Head of caudate nucleus (tissue), 42 donors: ENCODE measurements around the gene NISCH.
A peak's percentile ranks its signal among the peaks of the same experiment; 100 is the strongest.

Experiments used
- DNase-seq, 42 donors: peaks; one replicate each; pipeline versions ENCODE4 v3.0.0 to v3.0.0-alpha.2; 2020 to 2021; ENCODE audit warnings: mixed read lengths in 7 of 42
- intact Hi-C: fragments of 100-400 bp; cut with DNase I; formaldehyde crosslinking; loops from one replicate; pipeline ENCODE4 v1.15.0; 2022

The NISCH gene

GRCh38 chr3:52498137-52499054, 43.0 kb downstream of the NISCH start:
- DNase-seq: peak in 40 of 42 donors; percentile 16 to 80 (median 50)
- intact Hi-C loops: no loop called here

GRCh38 chr3:52501046-52501445, 45.6 kb downstream of the NISCH start:
- no peak for DNase-seq
- intact Hi-C loops: no loop called here

GRCh38 chr3:52502001-52502400, 46.6 kb downstream of the NISCH start:
- intact Hi-C loops: no loop called here
- DNase-seq: no peak

GRCh38 chr3:52502808-52503350, 47.5 kb downstream of the NISCH start:
- intact Hi-C loops: no loop called here
- DNase-seq: no peak

GRCh38 chr3:52503788-52504424, 48.5 kb downstream of the NISCH start:
- DNase-seq: no peak
- intact Hi-C loops: no loop called here

GRCh38 chr3:52504977-52505376, 49.6 kb downstream of the NISCH start:
- intact Hi-C loops: no loop called here
- DNase-seq: no peak

- intact Hi-C loops: no loop called here
- DNase-seq: no peak
These were observed 51.0 kb downstream of the NISCH start for GRCh38 chr3:52506266-52506966.

GRCh38 chr3:52507359-52507758, 52.0 kb downstream of the NISCH start:
- intact Hi-C loops: no loop called here
- DNase-seq: no peak

GRCh38 chr3:52509753-52510328, 54.4 kb downstream of the NISCH start:
- DNase-seq: no peak
- intact Hi-C loops: no loop called here

- DNase-seq: no peak
- intact Hi-C loops: no loop called here
These were observed 56.1 kb downstream of the NISCH start for GRCh38 chr3:52511509-52511908.

- DNase-seq: no peak
- intact Hi-C loops: no loop called here
These were observed 56.7 kb downstream of the NISCH start for GRCh38 chr3:52512105-52512504.

- DNase-seq: no peak
These were observed 57.3 kb downstream of the NISCH start for GRCh38 chr3:52512727-52513126.

GRCh38 chr3:52513281-52513680, 57.9 kb downstream of the NISCH start:
- DNase-seq: no peak
- intact Hi-C loops: no loop called here

More at GRCh38 chr3:52512727-52513126, 57.3 kb downstream of the NISCH start:
- intact Hi-C loops: no loop called here

- DNase-seq: no peak
- intact Hi-C loops: no loop called here
These were observed 59.2 kb downstream of the NISCH start for GRCh38 chr3:52514576-52514975.

GRCh38 chr3:52515192-52515591, 59.8 kb downstream of the NISCH start:
- intact Hi-C loops: no loop called here
- no peak for DNase-seq

- no peak for DNase-seq
- intact Hi-C loops: no loop called here
These were observed 61.2 kb downstream of the NISCH start for GRCh38 chr3:52516509-52517195.

- intact Hi-C loops: no loop called here
- DNase-seq: no peak
These were observed 62.7 kb downstream of the NISCH start for GRCh38 chr3:52517796-52518722.
